Right ventricle myocardium superior (tissue), 1 donor: ENCODE data around the gene TKT. TPM values are rescaled to one million over a fixed set of nuclear protein-coding genes. Genes with fewer than 3 reads are reported as not detected.

Experiments used
- ATAC-seq: fragments of 200-7000 bp; cut with Tn5 transposase; one replicate; pipeline ENCODE4 v1.9.1; 2020; ENCODE audit warnings: mild to moderate bottlenecking; ENCODE audit not compliant: poor library complexity
- DNase-seq: peaks from one replicate; pipeline ENCODE4 v3.0.0-alpha.2; 2020
- intact Hi-C: fragments of 100-400 bp; cut with DNase I; formaldehyde crosslinking; loops from one replicate; pipeline ENCODE4 v1.11.2; 2022
- total RNA-seq: library from RNA; stranded (reverse); fragmentation: NEBNext Ultra II Directional; extraction: Animal tissue kit (Norgen Biotek cat#: 25700); gene quantifications from one replicate; pipeline ENCODE4 v1.2.1, GENCODE V29; 2021
- donor health status: DM: no; HTN: yes; CAD: no; lungs with severe emphysema.

The TKT gene
- total RNA-seq, 1 donor from 2014 or later: 43.6 TPM

DNA sequence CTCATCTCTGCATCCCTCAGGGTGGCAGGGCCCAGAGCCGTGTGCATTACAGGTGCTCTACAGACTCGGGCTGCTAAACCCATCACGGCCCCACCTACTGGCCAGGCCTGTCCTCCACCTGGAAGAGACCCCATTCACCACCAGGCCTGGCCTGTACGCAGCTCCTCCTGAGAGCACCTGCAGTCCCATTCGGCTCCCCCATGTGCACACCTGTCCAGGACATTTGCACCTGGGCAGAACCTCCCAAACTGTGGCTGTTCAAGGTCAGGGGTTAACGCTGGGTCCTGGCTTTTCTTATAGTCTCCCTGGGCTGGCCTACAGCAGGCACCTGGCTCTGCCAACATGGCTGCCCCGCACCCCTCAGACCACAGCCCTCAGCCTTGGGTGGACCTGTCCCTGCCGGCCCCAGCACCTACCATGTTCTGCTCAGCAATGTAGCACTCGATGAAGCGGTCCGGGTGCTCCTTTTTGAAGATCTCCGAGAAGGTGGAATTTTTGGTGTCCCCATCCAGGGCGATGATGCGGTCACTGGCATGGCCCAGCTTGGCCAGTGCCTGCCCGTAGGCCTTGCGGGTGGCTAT lies 25.7 kb downstream of the TKT start:
- intact Hi-C loops: no loop called here
- ATAC-seq (no peak), DNase-seq (peak; percentile 20)

DNA sequence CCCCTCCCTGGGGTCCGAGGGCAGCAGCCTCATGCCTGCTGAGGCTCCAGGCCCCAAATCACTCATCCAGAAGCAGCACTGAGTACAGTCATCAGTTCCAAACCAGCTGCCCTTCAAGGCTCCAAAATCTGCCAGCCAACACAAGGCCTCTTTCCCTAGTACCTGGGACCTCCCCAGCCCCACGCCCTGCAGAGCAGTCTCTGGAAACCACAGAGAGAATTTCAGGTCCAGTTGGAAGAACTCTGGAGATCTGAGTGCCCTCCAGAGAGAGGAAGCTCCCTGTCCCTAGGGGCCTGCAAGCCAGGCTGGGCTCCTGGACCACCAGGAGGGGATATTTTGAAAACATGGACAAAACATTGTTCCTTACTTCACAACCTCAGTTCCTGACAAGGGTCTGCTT lies 26.2 kb downstream of the TKT start:
- ATAC-seq: no peak
- intact Hi-C loops: no loop called here

DNA sequence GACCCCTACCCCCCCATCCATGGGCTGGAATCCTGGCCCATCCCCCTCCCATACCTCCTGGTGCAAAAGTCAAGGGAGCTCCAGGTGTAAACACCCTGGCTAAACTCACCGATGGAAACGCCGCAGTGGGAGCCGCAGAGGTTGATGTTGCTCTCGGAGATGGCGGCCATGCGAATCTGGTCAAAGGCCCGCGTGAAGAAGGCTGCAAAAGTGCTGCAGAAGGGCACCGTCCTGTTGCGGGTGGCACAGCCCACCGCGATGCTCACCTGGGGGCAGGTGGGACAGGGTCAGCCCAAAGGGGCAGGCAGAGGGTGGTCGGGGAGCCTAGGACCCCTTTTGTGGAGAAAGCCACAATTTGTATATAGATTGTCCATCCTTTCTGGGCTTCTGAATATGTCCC lies 26.7 kb downstream of the TKT start:
- DNase-seq (peak; percentile 10), ATAC-seq (no peak)
- intact Hi-C loops: no loop called here

More for the DNA sequence above, 26.2 kb downstream of the TKT start:
- DNase-seq: peak; percentile 16

DNA sequence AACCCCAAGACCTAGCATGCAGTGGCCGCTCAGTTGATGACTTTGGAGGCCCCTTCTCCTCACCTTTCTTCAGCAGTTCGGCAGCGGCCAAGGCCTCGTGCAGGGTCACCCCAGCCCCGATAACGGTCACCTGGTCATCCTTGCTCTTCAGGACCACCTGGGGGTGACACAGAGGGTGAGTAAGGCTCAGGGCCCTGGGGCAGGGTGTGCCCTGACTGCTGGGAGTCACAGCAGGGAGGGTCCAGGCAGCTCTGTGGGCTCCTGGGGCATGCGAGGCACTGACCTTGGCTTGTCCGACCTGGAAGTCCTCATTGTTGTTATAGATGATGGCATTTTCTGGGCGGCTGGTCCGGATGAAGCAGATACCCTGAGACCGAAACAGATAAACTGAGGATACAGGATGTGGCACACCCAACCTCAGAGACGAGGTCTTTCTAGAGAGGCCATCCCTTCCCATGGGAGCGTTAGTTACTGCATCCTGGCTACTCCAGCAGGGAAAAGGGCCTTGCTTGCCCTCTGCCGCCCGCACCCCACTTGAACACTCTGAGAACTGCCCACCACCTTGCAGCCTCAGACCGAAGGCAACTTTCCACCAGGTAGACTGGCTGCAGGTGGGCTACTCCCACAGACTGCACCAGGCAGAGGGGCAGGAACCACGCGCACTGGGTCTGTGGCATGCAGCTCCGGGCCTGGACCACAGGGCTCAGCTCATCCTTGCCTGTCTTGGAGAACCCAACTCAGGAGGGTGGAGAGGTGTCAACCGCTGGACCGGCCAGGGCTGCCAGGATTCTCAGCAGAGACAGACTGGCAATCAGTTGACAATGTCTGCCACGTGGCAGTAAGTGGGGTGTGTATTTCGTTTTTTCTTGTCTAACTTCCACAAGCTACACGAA lies 27.6 kb downstream of the TKT start:
- intact Hi-C loops: no loop called here
- ATAC-seq (no peak), DNase-seq (peak; percentile 23)

DNA sequence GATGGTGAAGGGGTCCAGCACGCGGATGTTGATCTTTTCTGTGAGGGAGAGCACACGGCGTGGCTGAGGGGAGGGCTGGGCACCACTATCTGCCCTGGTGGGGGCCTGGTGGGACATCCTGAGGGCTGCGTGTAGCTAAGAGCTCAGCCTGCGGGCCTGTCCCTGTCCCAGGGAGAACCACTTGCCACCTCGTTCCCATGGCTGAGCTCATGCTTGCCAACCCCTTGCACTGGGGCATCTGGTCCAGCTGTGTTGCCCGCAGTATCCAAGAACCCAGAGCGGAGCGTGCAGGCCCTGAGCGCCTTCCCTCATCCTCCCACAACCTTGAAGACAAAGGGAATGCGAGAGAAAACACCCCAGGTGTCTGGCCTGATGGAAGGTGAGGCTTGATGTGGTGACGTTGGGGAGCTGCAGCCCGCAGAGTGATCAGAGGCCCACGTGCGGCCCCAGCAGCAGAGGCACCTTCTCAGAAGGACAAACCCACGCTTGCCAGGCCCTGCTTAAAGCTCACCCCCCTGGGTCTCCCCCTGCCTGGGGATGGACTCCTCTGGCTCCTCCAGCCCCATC lies 28.9 kb downstream of the TKT start:
- intact Hi-C loops: no loop called here
- no peak for ATAC-seq
- peak; percentile 26 for DNase-seq

DNA sequence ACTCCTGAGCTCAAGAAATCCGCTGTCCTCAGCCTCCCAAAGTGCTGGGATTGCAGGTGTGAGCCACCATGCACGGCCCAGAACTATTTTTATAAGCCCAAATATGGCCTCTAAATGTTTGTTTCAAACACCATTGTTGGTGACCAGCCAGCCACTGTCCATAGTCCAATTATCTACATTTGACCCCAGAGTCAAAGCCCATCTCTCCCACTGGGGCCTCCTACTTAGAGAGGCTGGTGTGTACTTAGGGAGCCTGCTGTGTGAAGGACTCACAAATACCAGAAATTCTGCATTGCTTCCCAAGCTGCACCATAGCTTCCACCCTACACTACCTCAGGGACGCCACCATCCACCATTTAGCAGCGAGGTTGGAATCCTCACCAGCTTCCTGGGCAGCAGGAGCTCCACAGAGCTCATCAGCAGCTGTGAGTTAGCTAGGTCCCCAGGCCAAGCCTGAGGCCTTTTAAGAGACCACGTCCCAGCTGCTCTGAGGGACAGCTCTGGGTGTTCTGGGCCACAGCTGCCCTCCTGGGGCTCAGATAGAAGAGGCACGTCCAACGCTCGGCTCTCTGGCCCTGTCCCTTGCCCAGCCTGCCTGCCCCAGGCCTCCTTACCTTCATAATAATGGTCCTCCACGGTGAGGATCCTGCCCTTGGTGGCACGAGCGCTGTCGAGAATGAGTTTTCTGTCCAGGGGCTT lies 29.5 kb downstream of the TKT start:
- ATAC-seq: no peak
- DNase-seq: no peak
- intact Hi-C loops: no loop called here

DNA sequence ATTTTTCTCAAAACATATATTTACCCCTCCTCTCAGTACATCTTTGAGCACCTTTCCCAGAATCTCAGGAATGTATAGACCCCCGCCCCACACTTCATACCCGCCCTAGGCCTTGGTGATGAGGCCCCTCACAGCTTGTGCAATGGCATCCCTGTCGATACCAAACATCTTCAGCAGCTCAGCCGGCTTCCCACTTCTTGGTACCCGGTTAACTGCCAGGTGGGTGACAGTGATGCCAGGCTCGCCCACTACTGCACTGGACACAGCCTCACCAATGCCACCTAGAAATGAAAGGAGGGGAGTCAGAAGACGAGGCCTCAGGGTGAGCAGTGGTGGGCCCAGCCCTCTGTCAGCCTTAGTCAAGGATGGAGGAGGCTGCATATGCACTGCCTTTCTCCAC lies 30.2 kb downstream of the TKT start:
- intact Hi-C loops: no loop called here
- DNase-seq (no peak), ATAC-seq (no peak)

DNA sequence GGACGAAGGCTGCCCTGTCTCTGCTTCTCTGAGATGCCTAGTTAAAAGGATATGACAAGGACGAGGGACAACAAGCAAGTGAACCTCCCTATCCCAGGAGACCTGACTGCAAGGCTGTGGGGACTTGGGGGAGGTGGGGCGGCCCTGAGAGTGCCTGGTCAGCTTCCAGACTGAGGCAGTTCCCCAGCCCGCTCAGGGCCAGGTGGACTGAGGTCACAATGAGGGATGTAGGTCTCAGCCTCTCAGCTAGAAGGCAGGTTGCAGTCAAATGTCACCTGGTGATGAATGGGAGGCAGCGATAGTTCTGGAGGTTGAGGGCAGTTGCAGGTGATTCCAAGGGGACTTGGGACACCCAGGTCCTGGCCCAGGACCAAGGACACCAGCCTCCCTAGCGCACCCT lies 30.6 kb downstream of the TKT start:
- DNase-seq (no peak), ATAC-seq (no peak)
- intact Hi-C loops: no loop called here

DNA sequence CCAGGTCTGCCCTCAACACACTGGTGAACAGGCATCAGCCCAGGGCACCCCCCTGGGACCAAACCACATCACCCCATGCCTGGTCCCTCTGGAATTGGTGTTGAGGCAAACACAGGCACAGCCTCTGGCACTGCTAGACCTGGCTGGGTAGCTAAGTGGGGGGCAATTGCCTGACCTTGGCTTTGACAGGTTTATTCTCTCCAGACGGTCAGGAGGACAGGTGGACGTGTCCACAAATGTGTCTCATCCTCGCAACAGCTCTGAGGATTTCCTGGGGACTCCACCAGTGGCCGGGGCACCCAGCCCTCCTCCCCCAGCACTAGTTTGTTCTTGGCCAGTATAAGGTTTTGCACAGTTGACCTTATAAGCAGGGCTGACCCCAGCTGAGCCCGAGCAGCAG lies 31.3 kb downstream of the TKT start:
- peak; percentile 16 for DNase-seq
- ATAC-seq: no peak
- intact Hi-C loops: no loop called here

DNA sequence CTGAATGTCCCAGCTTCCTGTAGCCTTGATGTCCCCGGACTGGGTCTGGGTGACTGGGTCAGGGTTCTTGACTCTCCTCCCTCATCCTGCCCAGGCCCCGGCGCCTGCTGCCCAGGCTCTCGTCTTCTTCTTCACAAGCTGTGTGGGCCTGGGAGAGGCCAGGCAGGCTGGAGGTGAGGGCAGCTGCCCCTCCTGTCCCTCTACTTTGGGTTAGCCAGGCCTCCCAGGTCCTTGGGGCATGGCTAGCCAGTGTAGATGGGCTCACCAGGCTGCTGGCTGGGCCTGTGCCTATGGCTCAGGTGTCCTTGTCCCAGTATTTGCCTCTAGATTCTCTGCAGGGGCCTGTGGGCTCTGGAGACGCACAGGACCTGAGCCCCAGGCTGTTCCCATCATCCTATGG lies 31.8 kb downstream of the TKT start:
- ATAC-seq (no peak), DNase-seq (no peak)
- intact Hi-C loops: no loop called here

DNA sequence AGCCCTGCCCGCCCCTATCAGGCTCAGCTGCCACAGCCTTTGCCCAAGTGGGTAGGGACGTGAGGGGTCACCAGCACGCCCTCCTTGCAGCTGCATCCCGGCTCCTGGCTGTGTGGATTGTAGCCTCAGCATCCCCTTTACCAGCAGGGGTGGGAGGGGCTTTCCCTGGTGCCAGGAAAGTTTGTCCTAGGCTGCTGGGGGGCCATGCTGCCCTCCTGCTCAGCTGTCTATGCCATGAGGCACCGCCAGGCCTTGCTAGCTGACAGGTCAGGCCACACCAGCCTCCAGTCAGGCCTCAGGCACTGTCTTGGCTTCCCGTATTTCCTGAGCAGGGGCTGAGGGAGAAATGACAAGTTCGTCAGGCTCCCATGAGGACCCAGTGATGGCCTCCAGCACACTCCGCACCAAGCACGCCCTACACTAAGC lies 32.3 kb downstream of the TKT start:
- DNase-seq (no peak), ATAC-seq (no peak)
- intact Hi-C loops: no loop called here

DNA sequence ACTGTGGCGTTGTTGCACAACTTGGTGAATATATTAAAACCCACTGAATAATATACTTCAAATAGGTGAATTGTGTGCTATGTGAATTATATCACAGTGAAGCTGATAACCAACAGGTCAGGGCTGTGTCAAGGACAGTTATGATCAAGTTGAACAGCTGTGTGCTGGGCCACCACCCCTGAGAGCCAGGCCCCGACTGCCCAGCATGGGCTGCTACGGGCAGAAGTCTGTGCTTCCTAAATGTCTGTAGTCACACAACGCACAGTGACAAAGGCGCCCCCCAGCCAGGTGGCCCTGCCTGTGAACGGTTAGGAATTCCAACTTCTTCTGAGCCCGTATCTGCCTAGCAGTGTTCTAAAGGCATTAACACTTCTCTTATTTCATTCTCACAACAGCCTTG lies 32.8 kb downstream of the TKT start:
- intact Hi-C loops: no loop called here
- ATAC-seq (no peak), DNase-seq (peak; percentile 37)

DNA sequence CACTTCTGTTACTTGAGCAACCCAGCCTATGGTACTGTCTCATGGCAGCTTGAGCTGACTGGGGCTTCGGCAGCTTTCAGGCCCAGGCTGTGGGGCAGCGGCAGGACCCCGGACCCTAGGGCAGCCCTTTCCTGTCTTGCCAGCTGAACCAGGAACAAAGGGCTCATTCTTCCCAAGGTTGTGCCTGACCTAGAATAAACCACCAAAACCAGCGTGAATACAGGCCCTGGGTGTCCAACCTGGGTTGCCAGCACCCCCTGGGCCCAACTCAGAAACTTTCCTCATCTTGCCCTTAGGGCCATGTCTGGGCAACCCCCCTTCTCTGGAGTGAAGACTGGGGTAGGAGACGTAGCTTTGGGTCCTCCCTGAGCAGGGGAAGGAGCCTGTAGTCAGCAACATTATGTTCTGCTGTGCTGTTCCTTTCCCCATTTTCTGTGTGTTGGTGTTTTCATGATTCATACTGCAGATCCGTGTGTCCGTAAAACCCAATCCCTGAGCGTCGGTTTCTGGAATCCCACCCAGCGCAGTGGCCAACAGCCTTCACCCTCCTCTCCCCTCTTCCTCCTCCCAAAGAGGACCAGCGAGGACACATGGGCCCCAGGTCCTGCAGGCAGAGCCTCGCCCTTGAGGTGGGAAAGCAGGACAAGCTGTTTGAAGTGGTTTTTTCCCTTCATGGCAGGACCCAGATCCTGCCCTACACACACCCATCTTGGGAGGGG lies 33.5 kb downstream of the TKT start:
- no peak for ATAC-seq
- intact Hi-C loops: no loop called here
- peak; percentile 18 for DNase-seq

DNA sequence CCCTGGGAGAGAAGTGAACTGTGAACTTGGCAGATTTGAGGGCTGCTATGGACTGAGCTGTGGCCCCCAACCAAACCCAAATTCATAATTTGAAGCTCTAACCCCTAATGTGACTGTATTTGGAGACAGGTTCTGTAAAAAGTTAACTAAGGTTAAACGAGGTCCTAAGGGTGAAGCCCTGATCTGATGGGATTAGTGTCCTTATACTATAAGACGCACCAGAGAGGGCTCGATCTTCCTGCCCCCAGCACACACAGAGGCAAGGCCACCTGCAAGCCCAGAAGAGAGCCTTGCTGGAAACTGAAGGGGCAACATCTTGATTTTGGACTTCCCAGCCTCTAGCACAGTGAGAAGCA lies 34.0 kb downstream of the TKT start:
- ATAC-seq: no peak
- intact Hi-C loops: no loop called here
- DNase-seq: no peak

DNA sequence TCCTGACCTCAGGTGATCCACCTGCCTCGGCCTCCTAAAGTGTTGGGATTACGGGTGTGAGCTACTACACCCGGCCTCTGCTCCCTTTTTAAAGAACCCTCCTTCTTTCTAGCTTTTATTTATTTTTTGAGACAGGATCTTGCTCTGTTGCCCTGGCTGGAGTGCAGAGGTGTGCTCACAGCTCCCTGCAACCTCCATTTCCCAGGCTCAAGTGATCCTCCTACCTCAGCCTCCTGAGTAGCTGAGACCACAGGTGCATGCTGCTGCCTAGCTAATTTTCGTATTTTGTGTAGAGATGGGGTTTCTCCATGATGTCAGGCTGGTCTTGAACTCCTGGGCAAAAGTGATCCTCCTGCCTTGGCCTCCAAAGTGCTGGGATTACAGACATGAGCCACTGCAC lies 34.5 kb downstream of the TKT start:
- intact Hi-C loops: no loop called here
- peak; percentile 3 for DNase-seq
- ATAC-seq: no peak

DNA sequence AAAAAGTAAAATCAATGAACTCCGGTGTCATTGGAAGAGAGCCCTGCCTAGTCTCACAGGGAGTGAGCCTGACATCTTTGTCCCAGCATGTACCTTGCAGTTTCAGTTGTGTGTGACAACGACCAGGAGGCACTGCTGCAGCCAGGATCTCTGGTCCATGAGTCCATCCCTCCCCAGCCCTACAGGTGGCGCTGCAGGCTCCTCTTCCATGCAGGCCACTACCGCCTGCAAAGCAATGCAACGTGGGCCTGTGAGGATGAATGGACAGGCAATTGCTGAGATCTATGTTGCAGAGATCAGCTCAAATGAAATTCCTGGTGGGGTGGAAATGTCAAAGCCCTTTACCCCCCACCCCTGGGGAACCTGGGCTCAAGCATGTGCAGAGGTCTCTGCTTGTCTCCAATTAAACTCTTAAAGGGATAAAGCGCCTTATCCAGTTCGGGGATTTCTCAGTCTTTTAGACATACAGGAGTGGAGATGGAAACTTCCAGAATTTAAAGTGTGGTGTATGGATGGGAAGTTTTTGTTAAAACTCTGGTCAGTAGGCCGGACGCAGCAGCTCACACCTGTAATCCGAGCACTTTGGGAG lies 35.8 kb downstream of the TKT start:
- DNase-seq (peak; percentile 88), ATAC-seq (peak; percentile 83)
- intact Hi-C loops: no loop called here

DNA sequence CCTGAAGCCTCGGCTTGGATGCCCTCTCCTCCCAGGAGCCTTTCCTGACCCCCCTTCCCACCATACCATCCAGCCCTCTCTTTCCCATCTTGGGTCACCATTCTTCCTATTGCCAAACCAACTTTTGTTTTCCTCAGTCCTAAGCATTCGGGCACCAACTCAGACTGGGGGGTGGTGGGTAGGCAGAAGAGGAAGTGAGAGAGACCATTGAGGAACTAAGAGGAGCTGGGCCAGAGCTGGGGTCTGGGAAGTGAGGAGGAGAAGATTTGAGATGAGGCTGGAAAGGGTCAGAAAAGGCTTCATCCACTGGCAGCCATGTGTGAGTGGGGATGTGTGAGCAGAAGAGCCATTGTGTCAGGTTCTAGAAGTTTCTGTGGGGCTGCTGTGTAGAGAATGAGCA lies 37.7 kb downstream of the TKT start:
- intact Hi-C loops: no loop called here
- DNase-seq (peak; percentile 42), ATAC-seq (peak; percentile 28)

DNA sequence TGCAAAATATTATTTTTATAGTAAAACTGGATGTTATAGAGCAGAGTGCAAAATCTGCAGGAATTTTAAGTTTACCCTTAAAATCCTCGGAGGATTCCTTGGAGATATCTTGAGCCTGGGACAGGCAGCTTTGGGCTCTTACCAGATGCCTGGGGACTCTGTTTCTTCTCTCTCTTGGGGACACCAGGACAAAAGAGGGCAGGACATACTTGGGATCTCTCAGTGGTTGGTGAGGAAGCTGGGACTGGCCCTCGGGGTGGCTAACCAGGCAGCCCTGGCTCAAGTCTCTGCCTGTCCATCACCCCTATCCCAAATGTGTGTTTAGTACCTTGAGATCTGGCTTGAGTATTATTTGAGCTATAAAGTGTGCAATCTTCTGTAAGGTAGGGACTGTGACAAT lies 38.6 kb downstream of the TKT start:
- intact Hi-C loops: no loop called here
- ATAC-seq (no peak), DNase-seq (no peak)

DNA sequence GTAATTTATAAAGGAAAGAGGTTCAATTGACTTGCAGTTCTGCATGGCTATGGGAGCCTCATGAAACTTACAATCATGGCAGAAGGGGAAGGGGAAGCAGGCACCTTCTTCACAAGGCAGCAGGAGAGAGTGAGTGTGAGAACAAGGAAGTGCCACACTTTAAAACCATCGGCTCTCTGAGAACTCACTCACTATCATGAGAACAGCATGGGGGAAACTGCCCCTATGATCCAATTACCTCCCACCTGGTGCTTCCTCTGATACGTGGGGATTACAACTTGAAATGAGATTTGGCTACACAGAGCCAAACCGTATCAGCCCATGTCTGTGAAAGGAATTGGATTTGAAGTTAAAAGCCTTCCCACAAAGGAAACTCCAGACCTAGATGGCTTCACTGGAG lies 39.1 kb downstream of the TKT start:
- intact Hi-C loops: no loop called here
- DNase-seq (no peak), ATAC-seq (no peak)
